A673 (cell line): ENCODE measurements around the gene AGO1.

Experiments
- EZH2 ChIP-seq: fragments of 200-600 bp; sonication (generic); IDR thresholded peaks from 2 replicates; pipeline ENCODE4 v1.6.1; 2017; ENCODE audit warnings: borderline replicate concordance, low read depth, mild to moderate bottlenecking, mixed read lengths, antibody characterized with exemption, low read length; ENCODE audit not compliant: poor library complexity, severe bottlenecking
- TF ChIP-seq, protein P1 (sequence below): fragments of 300-800, 200-600 bp; sonication (generic); conservative IDR thresholded peaks from 2 replicates; pipeline ENCODE4 v1.5.1; 2017; ENCODE audit warnings: low read depth, mild to moderate bottlenecking, antibody characterized with exemption, low read length, moderate library complexity, mixed read lengths

DNA sequence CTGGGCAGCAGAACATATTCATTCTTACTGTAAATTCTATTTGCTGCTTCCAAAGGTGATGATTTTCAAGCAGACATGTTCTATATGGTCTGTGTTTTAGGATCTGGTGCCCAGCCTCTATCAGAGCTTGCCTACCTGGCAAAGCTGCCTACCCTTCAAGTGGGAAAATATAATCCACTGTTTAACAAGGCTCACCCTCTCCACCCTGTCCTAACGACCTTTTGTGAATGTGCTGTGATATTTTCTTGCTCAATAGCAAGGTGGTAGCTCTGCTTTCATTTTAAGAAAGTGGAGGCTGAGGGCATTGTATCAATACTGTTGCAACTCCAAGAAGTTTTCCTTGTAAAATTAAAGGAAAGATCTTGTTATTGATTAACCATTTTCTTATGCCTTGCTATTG lies 26.0 kb upstream of the AGO1 start:
- TF ChIP-seq, protein P1, sequence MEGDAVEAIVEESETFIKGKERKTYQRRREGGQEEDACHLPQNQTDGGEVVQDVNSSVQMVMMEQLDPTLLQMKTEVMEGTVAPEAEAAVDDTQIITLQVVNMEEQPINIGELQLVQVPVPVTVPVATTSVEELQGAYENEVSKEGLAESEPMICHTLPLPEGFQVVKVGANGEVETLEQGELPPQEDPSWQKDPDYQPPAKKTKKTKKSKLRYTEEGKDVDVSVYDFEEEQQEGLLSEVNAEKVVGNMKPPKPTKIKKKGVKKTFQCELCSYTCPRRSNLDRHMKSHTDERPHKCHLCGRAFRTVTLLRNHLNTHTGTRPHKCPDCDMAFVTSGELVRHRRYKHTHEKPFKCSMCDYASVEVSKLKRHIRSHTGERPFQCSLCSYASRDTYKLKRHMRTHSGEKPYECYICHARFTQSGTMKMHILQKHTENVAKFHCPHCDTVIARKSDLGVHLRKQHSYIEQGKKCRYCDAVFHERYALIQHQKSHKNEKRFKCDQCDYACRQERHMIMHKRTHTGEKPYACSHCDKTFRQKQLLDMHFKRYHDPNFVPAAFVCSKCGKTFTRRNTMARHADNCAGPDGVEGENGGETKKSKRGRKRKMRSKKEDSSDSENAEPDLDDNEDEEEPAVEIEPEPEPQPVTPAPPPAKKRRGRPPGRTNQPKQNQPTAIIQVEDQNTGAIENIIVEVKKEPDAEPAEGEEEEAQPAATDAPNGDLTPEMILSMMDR, result no peak
- TF ChIP-seq EZH2, result no peak
